Measurements from ENCODE around the gene ADCK1. TPM values are rescaled to one million over a fixed set of nuclear protein-coding genes. Genes with fewer than 3 reads are reported as not detected.

ADCK1 gene
- polyA plus RNA-seq, 1 donor from 2014 or later, result 13.6 TPM

DNA sequence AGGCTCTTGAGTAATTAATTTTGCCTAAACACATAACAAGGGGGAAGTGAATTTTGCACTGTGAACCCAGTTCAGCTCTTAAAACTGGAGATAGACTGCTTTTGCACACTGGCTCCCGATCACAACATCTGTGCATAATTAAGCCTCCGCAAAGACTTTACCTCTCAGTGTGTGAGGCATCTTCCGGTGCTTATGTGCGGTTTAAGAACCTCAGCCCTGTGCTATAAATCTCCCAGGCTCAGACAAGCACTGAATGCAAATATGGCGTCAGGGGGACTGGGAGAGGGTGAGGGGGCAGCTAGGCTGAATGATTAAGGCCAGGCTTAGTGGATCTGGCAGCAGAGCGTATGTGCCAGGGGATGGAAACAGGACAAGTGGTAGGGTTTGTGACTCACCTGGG, 103.3 kb downstream of the ADCK1 start:
- no peaks in the 10 kb centered on the region for H3K36me3 ChIP-seq (ENCODE audit: insufficient read depth, low read length)
- H3K27ac ChIP-seq (ENCODE audit: low read length), result no peak overlapping the region
- TF ChIP-seq RAD21 (conservative IDR thresholded peaks at IDR 0.05) (no peak), MXI1 (conservative IDR thresholded peaks at IDR 0.05; ENCODE audit: poor library complexity, severe bottlenecking) (no peak)
- H3K79me2 ChIP-seq (replicated peaks; ENCODE audit: insufficient read depth, low read length), result no peaks in the 10 kb centered on the region
- H2AFZ ChIP-seq (ENCODE audit: low read depth, low read length), result no peak overlapping the region
- no peaks in the 10 kb centered on the region for H3F3A ChIP-seq (ENCODE audit: insufficient read depth, low read length, poor library complexity, severe bottlenecking)
- H4K20me1 ChIP-seq (ENCODE audit: insufficient read depth), result no peaks in the 10 kb centered on the region
- no peaks in the 10 kb centered on the region for H3K27me3 ChIP-seq (ENCODE audit: insufficient read depth, low read depth, low read length)
- no peaks in the 10 kb centered on the region for H3K9me2 ChIP-seq (ENCODE audit: insufficient read depth, low read length)
- no peak overlapping the region for H3K4me3 ChIP-seq (ENCODE audit: low read length)
- H3K4me2 ChIP-seq (ENCODE audit: low read length), result no peak overlapping the region
- H3K9ac ChIP-seq (ENCODE audit: low read length), result no peak overlapping the region
- no peaks in the 10 kb centered on the region for H3K9me3 ChIP-seq (ENCODE audit: low read length)

DNA sequence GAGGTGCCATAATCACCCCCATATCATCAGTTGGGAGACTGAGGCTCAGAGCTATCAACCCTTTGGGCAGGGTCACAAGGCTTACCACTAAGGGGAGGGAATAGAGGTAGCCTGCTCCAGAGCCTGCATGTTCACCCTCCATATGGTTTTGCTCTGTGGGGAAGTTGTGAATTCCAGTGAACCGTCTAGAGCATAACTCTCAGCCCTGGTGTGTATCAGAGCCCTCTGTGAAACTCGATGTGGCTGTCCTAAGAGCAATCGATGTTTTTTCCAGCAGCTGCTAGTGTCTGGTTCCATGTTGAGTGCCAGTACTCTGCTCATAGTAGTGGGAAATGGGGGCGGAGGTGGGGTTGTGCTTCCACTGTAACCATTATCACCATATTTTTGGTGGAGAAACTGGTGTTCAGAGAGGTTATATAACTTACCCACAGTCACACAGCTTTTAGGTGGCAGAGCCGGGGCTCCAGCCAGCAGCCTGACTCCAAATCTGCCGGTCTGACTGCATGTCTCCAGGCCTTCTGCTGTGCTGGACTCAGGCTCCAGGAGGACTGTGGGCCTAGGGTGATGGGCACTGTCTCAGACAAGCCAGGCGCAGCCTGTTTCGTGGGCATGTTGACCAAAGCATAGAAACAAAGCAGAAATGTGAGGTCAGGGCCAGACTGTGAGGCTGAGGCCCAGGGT, 104.2 kb downstream of the ADCK1 start:
- H3K9me3 ChIP-seq (ENCODE audit: low read length), result no peaks in the 10 kb centered on the region
- H3K27me3 ChIP-seq (ENCODE audit: insufficient read depth, low read depth, low read length), result no peaks in the 10 kb centered on the region
- no peaks in the 10 kb centered on the region for H3F3A ChIP-seq (ENCODE audit: insufficient read depth, low read length, poor library complexity, severe bottlenecking)
- no peaks in the 10 kb centered on the region for H3K36me3 ChIP-seq (ENCODE audit: insufficient read depth, low read length)
- no peak overlapping the region for H2AFZ ChIP-seq (ENCODE audit: low read depth, low read length)
- H3K4me2 ChIP-seq (ENCODE audit: low read length), result no peak overlapping the region
- no peak overlapping the region for H3K9ac ChIP-seq (ENCODE audit: low read length)
- no peaks in the 10 kb centered on the region for H3K79me2 ChIP-seq (replicated peaks; ENCODE audit: insufficient read depth, low read length)
- no peak overlapping the region for H3K27ac ChIP-seq (ENCODE audit: low read length)
- H4K20me1 ChIP-seq (ENCODE audit: insufficient read depth), result no peaks in the 10 kb centered on the region
- TF ChIP-seq, protein P1, sequence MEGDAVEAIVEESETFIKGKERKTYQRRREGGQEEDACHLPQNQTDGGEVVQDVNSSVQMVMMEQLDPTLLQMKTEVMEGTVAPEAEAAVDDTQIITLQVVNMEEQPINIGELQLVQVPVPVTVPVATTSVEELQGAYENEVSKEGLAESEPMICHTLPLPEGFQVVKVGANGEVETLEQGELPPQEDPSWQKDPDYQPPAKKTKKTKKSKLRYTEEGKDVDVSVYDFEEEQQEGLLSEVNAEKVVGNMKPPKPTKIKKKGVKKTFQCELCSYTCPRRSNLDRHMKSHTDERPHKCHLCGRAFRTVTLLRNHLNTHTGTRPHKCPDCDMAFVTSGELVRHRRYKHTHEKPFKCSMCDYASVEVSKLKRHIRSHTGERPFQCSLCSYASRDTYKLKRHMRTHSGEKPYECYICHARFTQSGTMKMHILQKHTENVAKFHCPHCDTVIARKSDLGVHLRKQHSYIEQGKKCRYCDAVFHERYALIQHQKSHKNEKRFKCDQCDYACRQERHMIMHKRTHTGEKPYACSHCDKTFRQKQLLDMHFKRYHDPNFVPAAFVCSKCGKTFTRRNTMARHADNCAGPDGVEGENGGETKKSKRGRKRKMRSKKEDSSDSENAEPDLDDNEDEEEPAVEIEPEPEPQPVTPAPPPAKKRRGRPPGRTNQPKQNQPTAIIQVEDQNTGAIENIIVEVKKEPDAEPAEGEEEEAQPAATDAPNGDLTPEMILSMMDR (IDR thresholded peaks at IDR 0.05; ENCODE audit: poor library complexity, severe bottlenecking), result no peak
- TF ChIP-seq MXI1 (conservative IDR thresholded peaks at IDR 0.05; ENCODE audit: poor library complexity, severe bottlenecking) (no peak), RAD21 (conservative IDR thresholded peaks at IDR 0.05) (no peak), EP300 (conservative IDR thresholded peaks at IDR 0.05; ENCODE audit: poor library complexity, severe bottlenecking) (no peak), TAF1 (IDR thresholded peaks at IDR 0.05; ENCODE audit: low read depth) (no peak)
- no peak overlapping the region for H3K4me3 ChIP-seq (ENCODE audit: low read length)
- H3K9me2 ChIP-seq (ENCODE audit: insufficient read depth, low read length), result no peaks in the 10 kb centered on the region

DNA sequence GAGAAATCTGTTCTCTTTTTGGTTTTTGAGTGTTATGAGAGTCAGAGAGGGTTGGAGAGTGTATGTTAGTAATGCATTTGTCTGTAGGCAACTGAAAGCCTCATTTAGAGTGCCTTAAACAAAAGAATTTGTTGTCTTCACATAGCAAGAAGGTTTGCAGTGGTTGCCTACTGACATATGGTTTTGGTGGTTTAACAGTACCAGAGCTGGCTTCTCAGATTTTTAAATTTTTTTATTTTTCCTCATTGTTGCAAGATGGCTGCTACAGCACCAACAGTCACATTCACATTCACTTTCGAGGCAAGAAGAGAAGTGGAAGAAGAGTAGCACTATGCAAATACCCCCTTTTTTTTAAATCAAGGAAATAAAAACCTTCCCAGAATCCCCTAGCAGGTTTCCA, 106.5 kb downstream of the ADCK1 start:
- Histone ChIP-seq H3K79me2 (replicated peaks; ENCODE audit: insufficient read depth, low read length) (no peaks in the 10 kb centered on the region), H3K36me3 (ENCODE audit: insufficient read depth, low read length) (no peaks in the 10 kb centered on the region), H2AFZ (ENCODE audit: low read depth, low read length) (no peak overlapping the region), H3K9ac (ENCODE audit: low read length) (no peak overlapping the region), H3K9me3 (ENCODE audit: low read length) (no peaks in the 10 kb centered on the region), H3K27ac (ENCODE audit: low read length) (no peak overlapping the region), H3K4me3 (ENCODE audit: low read length) (no peak overlapping the region), H3K4me2 (ENCODE audit: low read length) (no peak overlapping the region), H3K9me2 (ENCODE audit: insufficient read depth, low read length) (no peaks in the 10 kb centered on the region), H3F3A (ENCODE audit: insufficient read depth, low read length, poor library complexity, severe bottlenecking) (no peaks in the 10 kb centered on the region), H3K27me3 (ENCODE audit: insufficient read depth, low read depth, low read length) (no peaks in the 10 kb centered on the region), H4K20me1 (ENCODE audit: insufficient read depth) (no peaks in the 10 kb centered on the region)
- TF ChIP-seq EP300 (conservative IDR thresholded peaks at IDR 0.05; ENCODE audit: poor library complexity, severe bottlenecking), result no peak
- TF ChIP-seq EZH2 (IDR thresholded peaks at IDR 0.05; ENCODE audit: borderline replicate concordance, insufficient read depth, low read length, poor library complexity, severe bottlenecking), result no peak
- TF ChIP-seq RAD21 (conservative IDR thresholded peaks at IDR 0.05), result no peak
- TF ChIP-seq, protein P2, sequence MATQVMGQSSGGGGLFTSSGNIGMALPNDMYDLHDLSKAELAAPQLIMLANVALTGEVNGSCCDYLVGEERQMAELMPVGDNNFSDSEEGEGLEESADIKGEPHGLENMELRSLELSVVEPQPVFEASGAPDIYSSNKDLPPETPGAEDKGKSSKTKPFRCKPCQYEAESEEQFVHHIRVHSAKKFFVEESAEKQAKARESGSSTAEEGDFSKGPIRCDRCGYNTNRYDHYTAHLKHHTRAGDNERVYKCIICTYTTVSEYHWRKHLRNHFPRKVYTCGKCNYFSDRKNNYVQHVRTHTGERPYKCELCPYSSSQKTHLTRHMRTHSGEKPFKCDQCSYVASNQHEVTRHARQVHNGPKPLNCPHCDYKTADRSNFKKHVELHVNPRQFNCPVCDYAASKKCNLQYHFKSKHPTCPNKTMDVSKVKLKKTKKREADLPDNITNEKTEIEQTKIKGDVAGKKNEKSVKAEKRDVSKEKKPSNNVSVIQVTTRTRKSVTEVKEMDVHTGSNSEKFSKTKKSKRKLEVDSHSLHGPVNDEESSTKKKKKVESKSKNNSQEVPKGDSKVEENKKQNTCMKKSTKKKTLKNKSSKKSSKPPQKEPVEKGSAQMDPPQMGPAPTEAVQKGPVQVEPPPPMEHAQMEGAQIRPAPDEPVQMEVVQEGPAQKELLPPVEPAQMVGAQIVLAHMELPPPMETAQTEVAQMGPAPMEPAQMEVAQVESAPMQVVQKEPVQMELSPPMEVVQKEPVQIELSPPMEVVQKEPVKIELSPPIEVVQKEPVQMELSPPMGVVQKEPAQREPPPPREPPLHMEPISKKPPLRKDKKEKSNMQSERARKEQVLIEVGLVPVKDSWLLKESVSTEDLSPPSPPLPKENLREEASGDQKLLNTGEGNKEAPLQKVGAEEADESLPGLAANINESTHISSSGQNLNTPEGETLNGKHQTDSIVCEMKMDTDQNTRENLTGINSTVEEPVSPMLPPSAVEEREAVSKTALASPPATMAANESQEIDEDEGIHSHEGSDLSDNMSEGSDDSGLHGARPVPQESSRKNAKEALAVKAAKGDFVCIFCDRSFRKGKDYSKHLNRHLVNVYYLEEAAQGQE (IDR thresholded peaks at IDR 0.05; ENCODE audit: borderline replicate concordance), result no peak
- TF ChIP-seq TAF1 (IDR thresholded peaks at IDR 0.05; ENCODE audit: low read depth), result no peak
- TF ChIP-seq SMC3 (conservative IDR thresholded peaks at IDR 0.05; ENCODE audit: poor library complexity), result no peak
- TF ChIP-seq, protein P1 (IDR thresholded peaks at IDR 0.05; ENCODE audit: poor library complexity, severe bottlenecking), result no peak
- no peak for TF ChIP-seq MXI1 (conservative IDR thresholded peaks at IDR 0.05; ENCODE audit: poor library complexity, severe bottlenecking)
- TF ChIP-seq POLR2AphosphoS5 (IDR thresholded peaks at IDR 0.05), result no peak

Measured in neural cell (in vitro differentiated cells).